ENCODE data around the gene AGPAT2. TPM values are rescaled to one million over a fixed set of nuclear protein-coding genes. Genes with fewer than 3 reads are reported as not detected.
A peak's percentile ranks its signal among the peaks of the same experiment; 100 is the strongest.

AGPAT2 gene
- total RNA-seq, 2 experiments from 2014 or later: 16.9 to 20.5 TPM

DNA sequence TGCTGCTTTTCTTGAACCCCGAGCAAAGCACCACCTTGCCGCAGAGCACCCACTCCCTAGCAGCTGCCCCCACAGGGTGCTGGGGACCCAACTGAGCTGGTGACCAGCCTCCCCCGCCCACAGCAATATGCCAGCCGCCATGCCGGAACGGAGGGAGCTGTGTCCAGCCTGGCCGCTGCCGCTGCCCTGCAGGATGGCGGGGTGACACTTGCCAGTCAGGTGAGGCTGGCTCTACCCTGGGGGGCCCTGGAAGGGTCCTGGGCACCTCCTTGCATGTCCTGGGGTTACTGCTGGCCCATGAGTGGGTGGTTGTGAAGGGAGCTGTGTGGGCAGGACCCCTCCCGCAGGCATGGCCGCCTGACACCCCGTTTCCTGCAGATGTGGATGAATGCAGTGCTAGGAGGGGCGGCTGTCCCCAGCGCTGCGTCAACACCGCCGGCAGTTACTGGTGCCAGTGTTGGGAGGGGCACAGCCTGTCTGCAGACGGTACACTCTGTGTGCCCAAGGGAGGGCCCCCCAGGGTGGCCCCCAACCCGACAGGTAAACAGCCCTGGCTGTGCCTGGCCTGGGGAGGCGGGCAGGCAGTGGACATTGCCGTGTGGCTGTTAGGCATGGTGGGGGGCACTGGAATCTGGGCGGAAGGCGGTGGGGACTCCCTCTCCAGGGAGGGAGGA is 17.3 kb downstream of the AGPAT2 start:
- H3K36me3 Mint-ChIP-seq: no peaks in the 10 kb centered on the region
- H3K4me3 Mint-ChIP-seq: no peak overlapping the region
- H3K9me3 Mint-ChIP-seq (ENCODE audit: low read depth): no peaks in the 10 kb centered on the region
- no peak overlapping the region for H3K27ac Mint-ChIP-seq
- ATAC-seq (no peak), DNase-seq (no peak)
- CTCF ChIA-PET: interaction anchor here (1.4 kb wide), 1 partner anchor 185 kb away, joined by 3 read pairs; no protein-coding TSS in a partner anchor
- H3K27me3 Mint-ChIP-seq: peaks cover 9% of the 10 kb centered on the region
- peaks cover 2% of the 10 kb centered on the region for H3K4me1 Mint-ChIP-seq

- H3K36me3 Mint-ChIP-seq: no peaks in the 10 kb centered on the region
- DNase-seq: no peak
- no peaks in the 10 kb centered on the region for H3K9me3 Mint-ChIP-seq (ENCODE audit: low read depth)
- H3K4me3 Mint-ChIP-seq: no peak overlapping the region
- CTCF ChIA-PET: interaction anchor here (1.4 kb wide), 1 partner anchor 185 kb away, joined by 3 read pairs; no protein-coding TSS in a partner anchor
- peaks cover 13% of the 10 kb centered on the region for H3K27me3 Mint-ChIP-seq
- H3K27ac Mint-ChIP-seq: no peak overlapping the region
- H3K4me1 Mint-ChIP-seq: peaks cover 2% of the 10 kb centered on the region
- no peak for ATAC-seq
These were observed 18.1 kb downstream of the AGPAT2 start for GRCh38 chr9:136668983-136669790.

GRCh38 chr9:136667940-136668760 is 19.1 kb downstream of the AGPAT2 start:
- no peaks in the 10 kb centered on the region for H3K36me3 Mint-ChIP-seq
- peaks cover 13% of the 10 kb centered on the region for H3K27me3 Mint-ChIP-seq
- H3K4me1 Mint-ChIP-seq: peaks cover 2% of the 10 kb centered on the region
- ATAC-seq (no peak), DNase-seq (no peak)
- H3K4me3 Mint-ChIP-seq: no peak overlapping the region
- H3K9me3 Mint-ChIP-seq (ENCODE audit: low read depth): no peaks in the 10 kb centered on the region
- no peak overlapping the region for H3K27ac Mint-ChIP-seq
- CTCF ChIA-PET: interaction anchor here (1.4 kb wide), 1 partner anchor 184 kb away, joined by 3 read pairs; no protein-coding TSS in a partner anchor

GRCh38 chr9:136667214-136667939 is 19.9 kb downstream of the AGPAT2 start:
- no peak overlapping the region for H3K4me3 Mint-ChIP-seq
- H3K9me3 Mint-ChIP-seq (ENCODE audit: low read depth): no peaks in the 10 kb centered on the region
- DNase-seq (no peak), ATAC-seq (no peak)
- no peaks in the 10 kb centered on the region for H3K36me3 Mint-ChIP-seq
- peaks cover 13% of the 10 kb centered on the region for H3K27me3 Mint-ChIP-seq
- CTCF ChIA-PET: no interaction called here
- peaks cover 2% of the 10 kb centered on the region for H3K4me1 Mint-ChIP-seq
- no peak overlapping the region for H3K27ac Mint-ChIP-seq

GRCh38 chr9:136666372-136667213 is 20.7 kb downstream of the AGPAT2 start:
- Mint-ChIP-seq H3K4me3 (no peak overlapping the region), H3K36me3 (no peaks in the 10 kb centered on the region), H3K4me1 (peaks cover 2% of the 10 kb centered on the region), H3K27me3 (peaks cover 13% of the 10 kb centered on the region), H3K27ac (no peak overlapping the region), H3K9me3 (ENCODE audit: low read depth) (no peaks in the 10 kb centered on the region)
- CTCF ChIA-PET: no interaction called here
- ATAC-seq (no peak), DNase-seq (no peak)

- Mint-ChIP-seq H3K4me3 (no peak overlapping the region), H3K27ac (no peak overlapping the region), H3K9me3 (ENCODE audit: low read depth) (no peaks in the 10 kb centered on the region), H3K4me1 (peaks cover 2% of the 10 kb centered on the region), H3K27me3 (peaks cover 13% of the 10 kb centered on the region), H3K36me3 (no peaks in the 10 kb centered on the region)
- CTCF ChIA-PET: interaction anchor here (2.1 to 2.2 kb wide), 2 partner anchors 16 to 181 kb away, joined by 5 to 8 read pairs; no protein-coding TSS in a partner anchor
- DNase-seq (no peak), ATAC-seq (peak; percentile 52)
These were observed 21.4 kb downstream of the AGPAT2 start for GRCh38 chr9:136665704-136666371.

GRCh38 chr9:136665111-136665703 is 22.1 kb downstream of the AGPAT2 start:
- DNase-seq (no peak), ATAC-seq (peak; percentile 54)
- H3K9me3 Mint-ChIP-seq (ENCODE audit: low read depth): no peaks in the 10 kb centered on the region
- H3K27me3 Mint-ChIP-seq: peaks cover 13% of the 10 kb centered on the region
- CTCF ChIA-PET: interaction anchor here (1.6 to 2.2 kb wide), 3 partner anchors 15 to 180 kb away, joined by 3 to 8 read pairs (median 5); no protein-coding TSS in a partner anchor
- H3K27ac Mint-ChIP-seq: no peak overlapping the region
- peaks cover 2% of the 10 kb centered on the region for H3K4me1 Mint-ChIP-seq
- no peaks in the 10 kb centered on the region for H3K36me3 Mint-ChIP-seq
- H3K4me3 Mint-ChIP-seq: peak overlapping the region; percentile 36

DNA sequence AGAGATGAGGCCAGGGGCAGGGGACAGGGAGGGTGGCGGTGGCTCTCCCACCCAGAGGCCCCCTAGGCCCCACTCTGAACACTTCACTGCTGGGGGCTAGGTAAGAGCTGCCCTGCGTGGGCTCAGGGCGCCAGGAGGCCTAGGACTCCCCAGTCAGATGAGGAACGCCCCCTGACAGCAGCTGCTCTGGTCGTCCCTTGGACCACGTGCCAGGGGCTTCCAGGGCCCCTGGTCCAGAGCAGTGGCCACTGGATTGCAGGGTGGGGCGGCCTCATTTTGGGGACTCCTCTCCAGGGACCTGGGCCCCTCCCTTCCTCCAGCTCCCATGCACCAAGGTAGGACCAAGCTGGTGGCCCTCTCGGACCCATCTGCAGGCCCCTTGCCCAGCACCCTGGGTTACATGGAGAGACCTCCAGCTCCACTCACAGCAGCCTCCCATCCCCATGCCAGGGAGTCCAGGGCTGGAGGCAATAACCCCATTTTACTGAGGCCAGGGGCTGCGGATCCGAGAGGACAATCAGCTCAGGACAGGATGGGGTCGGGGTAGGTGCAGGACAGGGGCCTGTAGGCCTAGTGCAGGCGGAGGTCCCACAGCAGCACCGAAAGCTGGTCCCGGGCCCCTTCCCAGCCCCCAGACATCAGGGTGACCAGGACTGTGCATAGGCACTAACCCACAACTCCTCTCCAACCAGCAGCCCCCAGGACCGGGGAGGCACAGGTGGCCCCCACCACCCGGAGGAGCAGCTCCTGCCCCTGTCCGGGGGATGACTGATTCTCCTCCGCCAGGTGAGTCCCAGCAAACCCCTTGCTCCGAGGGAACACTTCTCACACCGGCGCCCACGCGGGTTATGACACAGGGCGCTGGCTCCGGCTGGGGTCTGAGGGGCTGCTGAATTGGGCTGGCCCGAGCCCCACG is 23.0 kb downstream of the AGPAT2 start:
- Mint-ChIP-seq H3K4me3 (no peak overlapping the region), H3K36me3 (no peaks in the 10 kb centered on the region)

DNA sequence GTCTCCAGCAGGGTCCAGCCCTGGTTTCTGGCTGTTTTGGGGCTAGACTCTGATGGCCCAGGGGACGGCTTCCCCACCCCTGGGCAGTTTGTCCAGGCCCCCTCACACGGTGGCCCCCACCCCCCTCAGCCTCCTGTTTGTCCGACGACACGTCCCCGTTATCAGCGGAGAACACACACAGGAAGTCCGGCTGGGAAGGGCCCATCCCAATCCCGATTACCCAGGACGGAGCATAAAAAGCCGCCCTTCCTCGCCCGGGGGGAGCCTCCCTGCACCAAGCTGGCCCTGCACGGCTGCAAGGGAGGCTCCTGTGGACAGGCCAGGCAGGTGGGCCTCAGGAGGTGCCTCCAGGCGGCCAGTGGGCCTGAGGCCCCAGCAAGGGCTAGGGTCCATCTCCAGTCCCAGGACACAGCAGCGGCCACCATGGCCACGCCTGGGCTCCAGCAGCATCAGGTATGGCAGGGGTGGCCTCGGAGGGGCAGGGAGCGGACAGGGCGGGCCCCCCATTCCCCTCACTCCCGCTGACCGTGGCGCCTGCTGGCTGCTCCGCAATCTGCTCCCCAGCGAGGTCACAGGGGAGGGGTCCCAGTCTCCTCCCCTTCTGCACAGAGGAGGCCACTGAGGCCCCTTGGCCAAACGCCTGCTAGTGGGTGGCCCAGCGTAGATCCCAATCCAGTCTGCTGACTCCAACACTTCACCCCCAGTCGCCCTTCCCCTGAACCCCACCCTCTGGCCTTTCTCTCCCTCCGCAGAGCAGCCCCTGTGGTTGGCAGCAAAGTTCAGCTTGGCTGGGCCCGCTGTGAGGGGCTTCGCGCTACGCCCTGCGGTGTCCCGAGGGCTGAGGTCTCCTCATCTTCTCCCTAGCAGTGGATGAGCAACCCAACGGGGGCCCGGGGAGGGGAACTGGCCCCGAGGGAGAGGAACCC is 24.3 kb downstream of the AGPAT2 start, which contains the start of gene EGFL7:
Gene EGFL7 (plus strand): TSS at position 261 of the 926 bp plus-strand sequence. CDS start 5,367 bp downstream, outside the sequence.
- CTCF ChIA-PET: interaction anchor here (3.5 kb wide), 1 partner anchor 9 kb away, joined by 15 read pairs; no protein-coding TSS in a partner anchor
- H3K27me3 Mint-ChIP-seq: peaks cover 24% of the 10 kb centered on the region
- H3K36me3 Mint-ChIP-seq: no peaks in the 10 kb centered on the region
- no peak within 1 kb of the TSS for H3K27ac Mint-ChIP-seq
- ATAC-seq (no peak), DNase-seq (no peak)
- H3K4me3 Mint-ChIP-seq: no peak within 1 kb of the TSS
- no peaks in the 10 kb centered on the region for H3K9me3 Mint-ChIP-seq (ENCODE audit: low read depth)
- peaks cover 5% of the 10 kb centered on the region for H3K4me1 Mint-ChIP-seq

More for the DNA sequence above, 23.0 kb downstream of the AGPAT2 start:
- peaks cover 15% of the 10 kb centered on the region for H3K27me3 Mint-ChIP-seq
- ATAC-seq (no peak), DNase-seq (no peak)
- no peaks in the 10 kb centered on the region for H3K9me3 Mint-ChIP-seq (ENCODE audit: low read depth)
- H3K27ac Mint-ChIP-seq: no peak overlapping the region
- H3K4me1 Mint-ChIP-seq: peaks cover 4% of the 10 kb centered on the region
- CTCF ChIA-PET: interaction anchor here (1.6 to 2.2 kb wide), 3 partner anchors 15 to 179 kb away, joined by 3 to 8 read pairs (median 5); no protein-coding TSS in a partner anchor

GRCh38 chr9:136662326-136662655 is 25.0 kb downstream of the AGPAT2 start:
- no peak for ATAC-seq
- H3K27me3 Mint-ChIP-seq: peaks cover 30% of the 10 kb centered on the region
- no peak for DNase-seq
- no peaks in the 10 kb centered on the region for H3K9me3 Mint-ChIP-seq (ENCODE audit: low read depth)
- H3K27ac Mint-ChIP-seq: no peak overlapping the region
- no peaks in the 10 kb centered on the region for H3K36me3 Mint-ChIP-seq
- CTCF ChIA-PET: interaction anchor here (1.7 to 3.5 kb wide), 2 partner anchors 10 to 178 kb away, joined by 5 to 15 read pairs; no protein-coding TSS in a partner anchor
- H3K4me3 Mint-ChIP-seq: no peak overlapping the region
- peaks cover 5% of the 10 kb centered on the region for H3K4me1 Mint-ChIP-seq
